Activated CD4-positive, alpha-beta T cell treated with anti-CD3 and anti-CD28 coated beads, Interleukin-2, amount 10 ng/mL, durations not matched to agents 7 days and 5 days (primary cell): ENCODE measurements around the gene TRIM16. TPM values are rescaled to one million over a fixed set of nuclear protein-coding genes. Genes with fewer than 3 reads are reported as not detected.
"Not testable (repeated sequence)": the region's sequence is repeated elsewhere in the genome, so short reads cannot be mapped to it uniquely, and the experiment has no call there.

Source experiments
- CTCF ChIA-PET: fragments of 350-600 bp; sonication (Branson Sonifier 250); formaldehyde crosslinking; loops from one replicate; lab custom pipeline; 2021; ENCODE audit warnings: antibody characterized with exemption; lab: Charles Lee
- POLR2A ChIA-PET: fragments of 350-600 bp; sonication (Branson Sonifier 250); formaldehyde crosslinking; loops from one replicate; lab custom pipeline; 2021; ENCODE audit warnings: antibody characterized with exemption; lab: Charles Lee
- DNase-seq: peaks from one replicate; pipeline ENCODE4 v3.0.0-alpha.2; 2020
- H3K27ac Mint-ChIP-seq: one replicate; pipeline ENCODE4 v1.8.0; 2021; ENCODE audit warnings: mild to moderate bottlenecking, moderate library complexity, mixed read lengths
- H3K27me3 Mint-ChIP-seq: one replicate; pipeline ENCODE4 v1.8.0; 2021; ENCODE audit warnings: mixed read lengths
- H3K36me3 Mint-ChIP-seq: one replicate; pipeline ENCODE4 v1.8.0; 2021; ENCODE audit warnings: low read depth, mixed read lengths
- H3K4me1 Mint-ChIP-seq: one replicate; pipeline ENCODE4 v1.8.0; 2021; ENCODE audit warnings: mixed read lengths
- H3K4me3 Mint-ChIP-seq: one replicate; pipeline ENCODE4 v1.8.0; 2021; ENCODE audit warnings: mild to moderate bottlenecking, moderate library complexity, mixed read lengths
- H3K9me3 Mint-ChIP-seq: one replicate; pipeline ENCODE4 v1.8.0; 2021; ENCODE audit warnings: mixed read lengths
- total RNA-seq, 2 experiments: library from RNA; stranded (reverse); gene quantifications; one replicate each; pipeline ENCODE4 v1.2.3, GENCODE V29; 2021

Gene TRIM16
- total RNA-seq, 2 experiments from 2014 or later, result 7.2 to 8.7 TPM

DNA sequence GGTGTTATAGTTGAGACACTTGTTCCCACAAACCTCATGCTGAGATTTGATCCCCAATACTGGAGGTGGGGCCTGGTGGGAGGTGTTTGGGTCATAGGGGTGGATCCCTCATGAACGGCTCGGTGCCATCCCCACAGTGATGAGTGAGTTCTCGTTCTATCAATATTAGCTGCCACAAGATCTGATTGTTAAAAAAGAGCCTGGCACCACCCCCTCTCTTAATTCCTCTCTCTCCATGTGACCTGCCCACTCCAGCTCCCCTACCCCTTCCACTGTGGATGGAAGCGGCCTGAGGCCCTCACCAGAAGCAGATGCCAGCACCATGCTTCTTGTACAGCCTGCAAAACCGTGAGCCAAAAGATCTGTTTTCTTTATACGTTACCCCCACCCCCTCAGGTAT, 31.2 kb downstream of the TRIM16 start:
- no peak for DNase-seq
- Mint-ChIP-seq H3K36me3 (peaks cover 3% of the 10 kb centered on the region), H3K27ac (no peak overlapping the region), H3K4me1 (peaks cover 15% of the 10 kb centered on the region), H3K27me3 (no peaks in the 10 kb centered on the region), H3K9me3 (no peaks in the 10 kb centered on the region), H3K4me3 (no peak overlapping the region)
- ChIA-PET POLR2A (no interaction called here), CTCF (interaction anchor here (1.0 kb wide), 1 partner anchor 11 kb away, joined by 4 read pairs; no protein-coding TSS in a partner anchor)

DNA sequence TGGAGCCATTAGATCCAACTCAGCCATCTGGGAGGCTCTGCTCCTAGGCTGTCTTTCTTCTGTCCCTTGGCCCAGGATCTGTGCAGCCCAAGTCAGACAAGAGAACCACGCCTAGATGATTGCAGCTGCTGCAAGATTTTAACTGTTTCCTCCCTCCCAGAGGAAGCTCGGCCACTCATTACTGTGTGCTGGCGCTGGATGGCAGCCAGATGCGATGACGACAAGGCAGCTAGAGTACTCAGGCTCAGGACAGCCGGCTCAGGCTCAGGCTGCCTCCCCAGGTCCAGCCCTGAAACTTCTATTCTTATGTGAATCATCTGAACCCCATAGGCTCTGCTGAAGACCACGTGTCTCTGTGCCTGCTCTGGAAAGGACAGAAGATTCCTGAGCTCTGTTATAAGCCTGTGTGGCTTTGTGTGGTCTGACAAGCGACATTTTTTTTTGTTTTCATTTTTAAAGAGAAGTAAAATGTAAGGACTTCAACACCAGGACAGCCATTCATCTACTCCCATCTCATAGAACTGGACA, 32.5 kb downstream of the TRIM16 start:
- Mint-ChIP-seq H3K36me3 (peaks cover 3% of the 10 kb centered on the region), H3K27me3 (no peaks in the 10 kb centered on the region), H3K9me3 (no peaks in the 10 kb centered on the region), H3K27ac (peak overlapping the region; percentile 54), H3K4me3 (peak overlapping the region; percentile 28), H3K4me1 (peaks cover 14% of the 10 kb centered on the region)
- CTCF ChIA-PET, result no interaction called here
- peak; percentile 36 for DNase-seq
- POLR2A ChIA-PET, result no interaction called here

DNA sequence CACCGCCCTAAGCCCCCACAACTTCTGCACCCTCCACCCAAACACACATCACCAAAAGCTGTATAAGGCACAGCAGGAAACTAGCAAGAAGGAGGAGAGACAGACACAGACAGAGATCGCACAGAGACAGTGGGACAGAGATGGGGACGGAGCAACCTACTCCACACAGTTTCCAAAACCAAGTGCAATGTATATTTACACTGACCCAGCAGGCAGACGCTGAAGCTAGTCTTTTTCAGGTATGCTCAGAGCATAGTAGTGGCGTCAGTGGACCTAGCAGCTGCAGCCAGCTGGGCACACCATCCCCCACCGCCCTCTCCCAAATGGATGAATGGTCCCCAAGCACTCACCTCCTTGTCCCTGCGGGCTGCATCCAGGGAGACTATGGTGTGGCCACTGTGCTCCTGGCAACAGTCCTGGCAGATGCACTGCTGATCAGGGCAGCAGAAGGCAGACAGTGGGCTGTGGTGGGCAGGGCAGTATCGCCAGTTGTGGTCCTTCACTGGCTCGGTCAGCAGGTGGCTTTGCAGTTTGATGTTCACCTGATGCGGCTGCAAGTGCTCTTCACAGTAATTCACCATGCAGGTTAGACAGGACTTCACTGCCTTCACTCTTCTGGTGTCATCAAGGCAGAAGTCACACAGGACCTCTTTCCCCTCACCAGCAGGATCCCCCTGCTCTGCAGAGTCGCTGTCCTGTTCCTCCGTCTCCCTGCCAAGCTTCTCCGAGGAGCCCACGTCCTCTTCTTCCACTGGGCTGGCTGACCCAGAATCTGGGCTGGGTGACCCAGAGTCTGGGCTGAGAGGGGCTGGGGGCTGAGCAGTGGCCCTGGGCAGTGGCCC, 33.1 kb downstream of the TRIM16 start:
- no peak for DNase-seq
- ChIA-PET POLR2A (no interaction called here), CTCF (no interaction called here)
- H3K4me3 Mint-ChIP-seq, result peak overlapping the region; percentile 28
- H3K4me1 Mint-ChIP-seq, result peaks cover 14% of the 10 kb centered on the region
- H3K27me3 Mint-ChIP-seq, result no peaks in the 10 kb centered on the region
- peak overlapping the region; percentile 38 for H3K27ac Mint-ChIP-seq
- H3K9me3 Mint-ChIP-seq, result no peaks in the 10 kb centered on the region
- H3K36me3 Mint-ChIP-seq, result peaks cover 3% of the 10 kb centered on the region

DNA sequence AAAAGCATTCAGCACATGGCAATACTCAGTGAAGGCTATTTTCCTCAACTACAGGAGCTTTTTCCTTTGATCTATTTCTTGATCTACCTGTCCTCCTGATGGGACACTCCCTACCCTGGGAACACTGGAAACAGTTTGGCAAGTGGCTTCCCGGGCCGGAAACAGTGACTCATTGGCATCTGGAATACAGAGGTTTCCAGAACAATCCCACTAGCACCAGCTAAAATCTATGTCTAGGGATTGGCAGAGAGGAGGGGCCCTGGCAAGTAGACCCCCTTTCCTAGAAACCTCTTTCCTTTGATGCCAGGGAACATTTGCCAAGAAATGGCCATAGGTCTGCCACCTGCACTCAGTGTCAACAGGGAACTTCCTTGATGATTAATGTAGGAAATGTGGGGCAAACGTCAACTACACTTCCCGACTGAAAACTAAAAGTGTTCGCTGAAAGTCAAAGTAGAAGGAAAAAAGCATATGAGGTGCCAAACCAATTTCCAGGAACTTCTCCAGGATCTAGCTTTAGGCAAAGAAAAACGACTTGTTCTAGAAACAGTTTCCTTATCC, 34.2 kb downstream of the TRIM16 start:
- CTCF ChIA-PET, result interaction anchor here (1.8 kb wide), 1 partner anchor 11 kb away, joined by 4 read pairs; no protein-coding TSS in a partner anchor
- no peaks in the 10 kb centered on the region for H3K9me3 Mint-ChIP-seq

DNA sequence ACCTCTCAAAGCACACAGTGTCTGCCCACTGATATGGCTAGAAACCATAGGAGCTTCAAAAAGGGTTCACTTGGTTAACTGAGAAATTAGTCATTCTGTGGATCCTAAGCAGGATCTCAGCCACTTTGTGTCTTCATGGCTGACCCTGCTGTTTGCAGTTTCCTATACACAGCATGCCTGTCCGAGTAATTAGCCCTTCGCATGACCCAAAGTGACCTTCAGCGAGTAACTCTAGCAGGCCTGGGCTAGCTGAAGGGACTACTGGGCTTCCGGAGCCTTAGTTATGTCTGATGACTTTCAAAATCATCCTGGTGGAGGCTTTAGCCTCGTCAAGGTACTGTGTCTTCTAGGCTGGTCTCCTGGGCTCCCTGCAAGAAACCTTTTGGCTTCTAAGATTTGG, 35.7 kb downstream of the TRIM16 start:
- Mint-ChIP-seq H3K27me3 (no peaks in the 10 kb centered on the region), H3K4me3 (no peak overlapping the region), H3K27ac (no peak overlapping the region), H3K9me3 (no peaks in the 10 kb centered on the region), H3K4me1 (peaks cover 16% of the 10 kb centered on the region), H3K36me3 (peaks cover 3% of the 10 kb centered on the region)
- ChIA-PET POLR2A (no interaction called here), CTCF (interaction anchor here (0.6 to 1.8 kb wide), 3 partner anchors 10 to 462 kb away, joined by 3 to 7 read pairs (median 4); no protein-coding TSS in a partner anchor)
- no peak for DNase-seq

More for the DNA sequence above, 34.2 kb downstream of the TRIM16 start:
- POLR2A ChIA-PET, result no interaction called here
- Mint-ChIP-seq H3K27ac (no peak overlapping the region), H3K4me1 (peaks cover 16% of the 10 kb centered on the region), H3K4me3 (no peak overlapping the region), H3K36me3 (peaks cover 3% of the 10 kb centered on the region), H3K27me3 (no peaks in the 10 kb centered on the region)
- DNase-seq, result no peak

DNA sequence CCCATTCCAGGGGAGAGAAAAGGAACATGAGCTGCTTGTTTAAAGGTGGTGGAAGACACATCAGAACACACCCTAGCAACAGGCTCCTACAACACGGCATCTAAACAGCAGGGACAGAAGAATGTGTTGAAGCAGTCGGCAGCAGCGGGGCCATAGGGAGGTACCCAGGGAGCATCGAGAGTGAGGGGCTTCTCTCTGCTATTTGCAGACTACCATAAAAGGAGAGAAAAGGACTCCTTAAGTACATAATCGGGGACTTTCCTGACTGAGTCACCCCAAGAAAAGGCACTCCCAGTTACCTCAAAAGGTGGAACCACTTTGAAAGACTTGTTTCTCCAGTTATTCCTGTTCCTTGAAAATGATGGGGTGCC, 38.2 kb downstream of the TRIM16 start:
- H3K36me3 Mint-ChIP-seq, POLR2A ChIA-PET, H3K4me1 Mint-ChIP-seq, DNase-seq, H3K27ac Mint-ChIP-seq, CTCF ChIA-PET, H3K27me3 Mint-ChIP-seq, H3K4me3 Mint-ChIP-seq, H3K9me3 Mint-ChIP-seq: not testable (repeated sequence)

DNA sequence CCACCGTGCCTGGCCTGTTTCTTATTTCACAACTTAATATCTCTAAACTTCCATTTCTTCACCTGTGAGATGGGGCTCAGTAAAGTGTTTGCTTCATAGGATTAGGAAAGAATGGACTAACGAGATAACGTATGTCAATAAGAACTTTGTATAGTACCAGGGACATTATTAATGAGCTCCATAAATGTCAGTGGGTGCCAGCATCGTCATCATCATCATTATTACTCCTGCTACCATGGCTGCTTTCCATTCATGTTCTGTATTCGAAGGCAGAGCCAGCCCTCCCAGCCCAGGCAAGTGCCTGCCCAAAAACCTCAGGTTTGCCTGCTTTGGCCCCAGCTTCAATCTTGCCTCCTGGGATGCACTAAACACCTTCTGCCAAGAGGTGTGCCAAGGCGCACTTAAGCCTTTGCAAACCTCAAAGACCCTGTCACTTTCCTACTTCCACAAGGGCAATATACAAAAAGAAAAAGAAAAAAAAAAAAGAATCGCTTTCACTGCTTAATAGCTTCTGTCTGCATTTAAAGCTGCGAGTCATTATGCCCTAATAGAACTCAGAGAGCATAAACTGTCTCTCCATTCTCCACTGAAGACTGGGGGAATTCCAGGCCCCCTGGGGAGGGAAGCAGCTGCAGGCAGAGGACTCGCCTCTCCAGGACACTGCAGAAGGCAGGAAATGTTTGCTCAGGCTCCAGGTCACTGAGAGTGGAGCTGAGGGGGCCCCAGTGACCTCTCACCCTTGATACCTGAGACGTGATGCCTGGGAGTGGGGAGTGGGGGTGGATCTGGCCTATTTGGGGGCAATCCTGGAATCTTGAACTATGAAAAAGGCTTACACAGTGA, 38.8 kb downstream of the TRIM16 start:
- DNase-seq, H3K36me3 Mint-ChIP-seq, H3K9me3 Mint-ChIP-seq, CTCF ChIA-PET, H3K4me1 Mint-ChIP-seq, H3K4me3 Mint-ChIP-seq, POLR2A ChIA-PET, H3K27ac Mint-ChIP-seq, H3K27me3 Mint-ChIP-seq: not testable (repeated sequence)

DNA sequence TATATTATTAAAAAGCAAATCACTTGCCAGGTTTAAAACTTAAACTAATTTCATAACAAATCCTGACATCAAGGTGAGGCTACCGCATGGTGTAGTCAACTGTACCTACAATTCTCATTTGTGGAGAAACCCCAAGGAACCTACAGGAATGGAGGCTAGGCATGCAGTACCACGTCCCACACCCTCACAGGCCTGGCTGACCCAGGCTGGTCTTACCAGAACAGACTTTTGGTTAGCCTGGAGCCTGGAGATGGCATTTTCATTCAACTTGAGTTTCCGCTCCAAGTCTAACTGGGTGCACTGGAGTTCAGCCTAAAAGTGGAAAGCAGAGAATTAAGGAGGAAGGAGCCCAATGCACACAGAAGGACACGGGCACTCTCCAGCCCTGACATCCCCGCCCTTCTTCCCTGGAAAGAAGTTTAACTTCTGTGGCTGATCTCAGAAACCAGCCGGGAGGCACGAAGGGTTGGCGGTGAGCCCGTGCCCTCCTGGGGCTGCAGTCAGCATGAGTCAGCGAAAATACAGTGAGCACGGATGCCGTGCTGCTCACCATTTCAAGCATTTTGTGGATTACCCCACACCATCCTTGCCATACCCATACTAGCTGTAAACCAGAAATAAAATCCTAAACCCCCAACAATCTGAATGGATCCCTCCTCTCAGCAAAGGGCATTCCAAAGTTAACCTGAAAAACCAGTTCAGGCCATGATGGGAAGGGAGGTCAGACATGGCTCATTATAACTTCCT, 41.4 kb downstream of the TRIM16 start:
- H3K27me3 Mint-ChIP-seq, POLR2A ChIA-PET, H3K9me3 Mint-ChIP-seq: not testable (repeated sequence)

DNA sequence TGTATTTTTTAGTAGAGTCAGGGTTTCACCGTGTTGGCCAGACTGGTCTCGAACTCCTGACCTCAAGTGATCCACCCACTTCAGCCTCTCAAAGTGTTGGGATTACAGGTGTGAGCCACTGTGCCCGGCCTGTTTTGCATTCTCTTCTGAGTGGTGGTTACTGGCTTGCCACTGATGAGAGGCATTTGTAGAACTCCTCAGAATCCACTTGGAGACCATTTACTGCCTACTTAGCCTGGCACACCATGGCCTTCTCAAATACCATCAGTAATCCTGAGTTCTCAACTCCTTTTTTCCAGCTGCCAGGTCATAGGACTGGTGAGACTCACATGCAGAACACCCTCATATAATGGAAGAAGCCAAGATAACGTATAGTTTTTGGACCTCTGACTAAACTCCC, 42.1 kb downstream of the TRIM16 start:
- CTCF ChIA-PET, result interaction anchor here (1.1 kb wide), 1 partner anchor 11 kb away, joined by 4 read pairs; no protein-coding TSS in a partner anchor
- H3K36me3 Mint-ChIP-seq, POLR2A ChIA-PET, H3K27ac Mint-ChIP-seq, H3K27me3 Mint-ChIP-seq, H3K9me3 Mint-ChIP-seq, H3K4me3 Mint-ChIP-seq, H3K4me1 Mint-ChIP-seq, DNase-seq: not testable (repeated sequence)

More for the DNA sequence above, 41.4 kb downstream of the TRIM16 start:
- H3K4me3 Mint-ChIP-seq, H3K27ac Mint-ChIP-seq, DNase-seq, CTCF ChIA-PET, H3K4me1 Mint-ChIP-seq, H3K36me3 Mint-ChIP-seq: not testable (repeated sequence)

DNA sequence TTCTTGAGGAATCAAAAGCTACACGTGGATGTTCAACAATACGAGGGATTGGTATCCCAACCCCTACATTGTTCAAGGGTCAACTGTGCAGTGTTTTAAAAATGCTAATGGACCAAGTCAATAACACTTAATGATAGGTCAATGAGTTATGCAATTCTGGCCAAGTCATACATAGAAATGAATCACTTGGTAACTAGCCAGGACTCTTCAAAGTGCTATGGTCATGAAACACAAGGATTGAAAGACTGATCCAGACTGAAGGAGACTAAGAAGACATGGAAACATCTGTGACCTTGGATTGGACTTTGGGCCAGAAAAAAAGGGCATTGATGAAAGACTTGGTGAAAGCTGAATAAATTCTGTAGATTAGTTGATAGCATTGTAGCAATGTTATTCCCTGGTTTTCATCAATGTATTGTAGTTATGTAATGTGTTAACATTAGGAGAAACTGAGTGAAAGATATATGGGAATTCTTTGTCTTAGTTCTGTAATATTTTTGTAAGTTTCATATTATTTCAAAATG, 53.1 kb downstream of the TRIM16 start:
- H3K27me3 Mint-ChIP-seq, H3K9me3 Mint-ChIP-seq, H3K27ac Mint-ChIP-seq, POLR2A ChIA-PET, CTCF ChIA-PET, H3K4me1 Mint-ChIP-seq, DNase-seq, H3K36me3 Mint-ChIP-seq, H3K4me3 Mint-ChIP-seq: not testable (repeated sequence)

DNA sequence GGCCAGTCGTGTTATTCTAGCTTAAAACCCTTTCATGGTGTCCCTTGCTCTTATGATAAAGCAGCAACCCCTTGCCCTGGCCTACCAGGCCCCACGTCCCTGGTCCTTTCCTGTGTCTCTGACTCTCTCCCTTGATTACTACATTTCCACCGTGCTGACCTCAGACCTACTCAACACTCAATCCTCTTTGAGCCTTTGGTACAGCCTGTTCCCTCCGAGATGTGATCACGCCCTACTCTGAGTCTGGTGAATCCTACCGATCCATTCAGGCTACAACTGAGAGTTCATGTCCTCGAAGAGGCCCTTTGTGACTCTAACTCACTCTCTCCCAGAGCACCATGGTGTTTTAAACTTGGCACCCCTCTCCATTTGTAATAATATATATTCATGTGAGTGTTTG, 54.1 kb downstream of the TRIM16 start:
- H3K9me3 Mint-ChIP-seq, POLR2A ChIA-PET, H3K27me3 Mint-ChIP-seq, DNase-seq, H3K4me1 Mint-ChIP-seq, H3K36me3 Mint-ChIP-seq, H3K27ac Mint-ChIP-seq, H3K4me3 Mint-ChIP-seq, CTCF ChIA-PET: not testable (repeated sequence)

DNA sequence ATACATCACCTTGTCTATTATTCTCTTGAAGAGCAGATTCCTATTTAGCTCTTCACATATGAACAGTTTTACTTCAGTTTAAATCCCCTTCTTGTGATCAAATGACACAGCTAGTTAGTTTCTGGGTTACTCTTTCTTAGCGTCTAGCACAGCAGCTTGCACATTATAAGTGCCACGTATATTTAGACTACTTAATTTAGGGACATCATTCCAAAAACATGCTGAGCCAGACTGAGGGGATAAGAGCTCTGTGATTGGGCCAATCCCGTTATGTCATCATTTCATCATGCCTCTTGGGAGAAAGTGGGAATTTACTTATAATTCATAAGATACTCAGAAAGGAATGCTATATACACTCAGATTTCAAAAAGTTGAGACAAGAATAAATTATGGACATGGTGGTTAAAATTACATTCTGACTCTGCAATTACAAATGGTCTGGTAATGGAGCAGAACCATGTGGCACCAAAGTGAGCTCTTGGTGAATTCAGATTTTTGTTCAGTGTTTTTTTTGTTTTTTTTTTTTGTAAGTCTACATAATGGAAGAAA, 60.4 kb downstream of the TRIM16 start:
- CTCF ChIA-PET, H3K9me3 Mint-ChIP-seq, H3K4me3 Mint-ChIP-seq, POLR2A ChIA-PET, H3K36me3 Mint-ChIP-seq, H3K27ac Mint-ChIP-seq, H3K27me3 Mint-ChIP-seq, DNase-seq, H3K4me1 Mint-ChIP-seq: not testable (repeated sequence)
